ENCODE results near the gene CLCN1.

Gene CLCN1

GRCh38 chr7:143321242-143321641, 5.3 kb downstream of the CLCN1 start:
- TF ChIP-seq, protein P1, sequence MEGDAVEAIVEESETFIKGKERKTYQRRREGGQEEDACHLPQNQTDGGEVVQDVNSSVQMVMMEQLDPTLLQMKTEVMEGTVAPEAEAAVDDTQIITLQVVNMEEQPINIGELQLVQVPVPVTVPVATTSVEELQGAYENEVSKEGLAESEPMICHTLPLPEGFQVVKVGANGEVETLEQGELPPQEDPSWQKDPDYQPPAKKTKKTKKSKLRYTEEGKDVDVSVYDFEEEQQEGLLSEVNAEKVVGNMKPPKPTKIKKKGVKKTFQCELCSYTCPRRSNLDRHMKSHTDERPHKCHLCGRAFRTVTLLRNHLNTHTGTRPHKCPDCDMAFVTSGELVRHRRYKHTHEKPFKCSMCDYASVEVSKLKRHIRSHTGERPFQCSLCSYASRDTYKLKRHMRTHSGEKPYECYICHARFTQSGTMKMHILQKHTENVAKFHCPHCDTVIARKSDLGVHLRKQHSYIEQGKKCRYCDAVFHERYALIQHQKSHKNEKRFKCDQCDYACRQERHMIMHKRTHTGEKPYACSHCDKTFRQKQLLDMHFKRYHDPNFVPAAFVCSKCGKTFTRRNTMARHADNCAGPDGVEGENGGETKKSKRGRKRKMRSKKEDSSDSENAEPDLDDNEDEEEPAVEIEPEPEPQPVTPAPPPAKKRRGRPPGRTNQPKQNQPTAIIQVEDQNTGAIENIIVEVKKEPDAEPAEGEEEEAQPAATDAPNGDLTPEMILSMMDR (IDR thresholded peaks at IDR 0.05; ENCODE audit: low read length, missing control alignments): no peak
- H3K4me3 ChIP-seq (replicated peaks; ENCODE audit: low read depth, low read length): no peak overlapping the region

DNA sequence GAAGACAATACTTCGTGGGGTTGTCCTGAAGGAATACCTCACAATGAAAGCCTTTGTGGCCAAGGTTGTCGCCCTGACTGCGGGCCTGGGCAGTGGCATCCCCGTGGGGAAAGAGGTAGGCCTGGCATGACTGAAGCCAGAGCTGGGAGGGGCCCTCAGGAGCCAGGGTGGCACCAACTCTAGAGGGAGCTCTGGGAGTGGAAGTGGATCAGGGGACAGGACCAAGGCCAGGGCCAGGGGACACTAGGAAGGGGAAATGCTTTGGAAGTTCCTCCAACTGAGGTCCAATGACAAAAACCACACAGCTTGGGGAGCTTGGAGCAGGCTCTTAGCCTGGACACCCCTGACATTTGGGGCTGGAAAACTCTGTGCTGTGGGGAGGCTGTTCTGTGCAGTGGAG, 5.8 kb downstream of the CLCN1 start:
- no peak for DNase-seq (ENCODE audit: low read depth)
- TF ChIP-seq, protein P1 (IDR thresholded peaks at IDR 0.05; ENCODE audit: low read length, missing control alignments): no peak

More at GRCh38 chr7:143321242-143321641, 5.3 kb downstream of the CLCN1 start:
- no peak for DNase-seq (ENCODE audit: low read depth)

GRCh38 chr7:143322760-143323633, 7.1 kb downstream of the CLCN1 start:
- no peak for DNase-seq (ENCODE audit: low read depth)

More for the DNA sequence above, 5.8 kb downstream of the CLCN1 start:
- H3K4me3 ChIP-seq (replicated peaks; ENCODE audit: low read depth, low read length): no peak overlapping the region

DNA sequence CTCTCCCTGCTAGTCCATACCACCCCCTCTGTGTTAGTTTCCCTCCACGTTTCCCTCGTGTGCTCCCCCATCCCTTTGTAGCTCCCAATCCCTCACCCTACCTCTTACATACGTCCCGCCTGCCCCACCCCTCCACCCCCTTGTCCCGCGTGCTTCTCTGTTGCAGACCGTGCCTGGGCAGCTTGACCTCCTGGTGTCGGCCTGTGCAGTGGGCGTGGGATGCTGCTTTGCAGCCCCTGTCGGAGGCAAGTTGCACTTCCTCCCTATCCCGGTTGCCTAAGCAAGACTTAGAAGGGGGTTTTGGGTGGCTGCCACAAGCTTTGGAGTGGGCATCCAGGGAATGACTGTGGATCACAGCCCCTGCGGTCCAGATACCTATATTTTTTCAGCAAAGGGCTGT, 7.7 kb downstream of the CLCN1 start:
- no peak overlapping the region for H3K4me3 ChIP-seq (replicated peaks; ENCODE audit: low read depth, low read length)
- TF ChIP-seq, protein P1 (IDR thresholded peaks at IDR 0.05; ENCODE audit: low read length, missing control alignments): no peak
- no peak for DNase-seq (ENCODE audit: low read depth)

More at GRCh38 chr7:143322760-143323633, 7.1 kb downstream of the CLCN1 start:
- TF ChIP-seq, protein P1 (IDR thresholded peaks at IDR 0.05; ENCODE audit: low read length, missing control alignments): no peak
- no peak overlapping the region for H3K4me3 ChIP-seq (replicated peaks; ENCODE audit: low read depth, low read length)

DNA sequence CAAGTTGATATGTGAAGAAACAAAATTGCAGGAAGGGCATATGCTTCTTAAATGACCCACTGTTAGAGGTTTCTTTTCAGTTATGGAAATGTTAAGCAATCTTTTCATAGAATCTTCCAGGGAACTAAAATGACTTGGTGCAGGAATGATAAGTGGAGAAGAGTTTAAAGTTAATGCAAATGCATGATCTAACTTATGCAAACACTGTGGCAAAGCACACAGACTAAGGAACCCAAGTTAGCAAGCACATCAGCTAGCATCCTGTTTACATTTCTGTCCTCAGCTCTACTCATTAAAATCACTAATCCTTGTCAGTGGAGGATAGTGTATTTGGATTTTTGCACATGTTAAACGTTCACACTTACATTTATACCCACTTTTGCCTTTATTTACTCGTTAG, 9.3 kb downstream of the CLCN1 start:
- no peak for DNase-seq (ENCODE audit: low read depth)
- no peak overlapping the region for H3K4me3 ChIP-seq (replicated peaks; ENCODE audit: low read depth, low read length)

GRCh38 chr7:143327903-143328302, 12.0 kb downstream of the CLCN1 start:
- DNase-seq (ENCODE audit: low read depth): no peak
- H3K4me3 ChIP-seq (replicated peaks; ENCODE audit: low read depth, low read length): no peak overlapping the region
- TF ChIP-seq, protein P1 (IDR thresholded peaks at IDR 0.05; ENCODE audit: low read length, missing control alignments): no peak

More for the DNA sequence above, 9.3 kb downstream of the CLCN1 start:
- TF ChIP-seq, protein P1 (IDR thresholded peaks at IDR 0.05; ENCODE audit: low read length, missing control alignments): no peak
